ENCODE data around the gene ZBTB20.
A peak's percentile ranks its signal among the peaks of the same experiment; 100 is the strongest.

Gene ZBTB20

GRCh38 chr3:114866430-114866829 lies 280.7 kb downstream of the ZBTB20 start:
- DNase-seq, result no peak

GRCh38 chr3:114864970-114865369 lies 282.1 kb downstream of the ZBTB20 start:
- no peak for DNase-seq

GRCh38 chr3:114863848-114864247 lies 283.2 kb downstream of the ZBTB20 start:
- DNase-seq, result peak in 1 of 3 donors; percentile 5

- no peak for DNase-seq
Observed at GRCh38 chr3:114861666-114862065, 285.4 kb downstream of the ZBTB20 start.

- DNase-seq, result no peak
Observed at GRCh38 chr3:114860531-114860930, 286.6 kb downstream of the ZBTB20 start.

GRCh38 chr3:114858329-114858728 lies 288.8 kb downstream of the ZBTB20 start:
- no peak for DNase-seq

GRCh38 chr3:114857299-114857701 lies 289.8 kb downstream of the ZBTB20 start:
- no peak for DNase-seq

- DNase-seq, result no peak
Observed at GRCh38 chr3:114856835-114857234, 290.3 kb downstream of the ZBTB20 start.

- DNase-seq, result no peak
Observed at GRCh38 chr3:114855839-114856238, 291.2 kb downstream of the ZBTB20 start.

GRCh38 chr3:114852966-114853365 lies 294.1 kb downstream of the ZBTB20 start:
- no peak for DNase-seq

GRCh38 chr3:114850898-114851297 lies 296.2 kb downstream of the ZBTB20 start:
- DNase-seq, result no peak

GRCh38 chr3:114848643-114849350 lies 298.3 kb downstream of the ZBTB20 start:
- DNase-seq, result no peak

GRCh38 chr3:114848082-114848481 lies 299.0 kb downstream of the ZBTB20 start:
- no peak for DNase-seq

GRCh38 chr3:114847564-114847963 lies 299.5 kb downstream of the ZBTB20 start:
- DNase-seq, result no peak

GRCh38 chr3:114846779-114847178 lies 300.3 kb downstream of the ZBTB20 start:
- DNase-seq, result no peak

- DNase-seq, result no peak
Observed at GRCh38 chr3:114846252-114846651, 300.8 kb downstream of the ZBTB20 start.

- no peak for DNase-seq
Observed at GRCh38 chr3:114841515-114841914, 305.6 kb downstream of the ZBTB20 start.

GRCh38 chr3:114839476-114839875 lies 307.6 kb downstream of the ZBTB20 start:
- DNase-seq, result no peak

GRCh38 chr3:114838025-114838424 lies 309.1 kb downstream of the ZBTB20 start:
- DNase-seq, result no peak

GRCh38 chr3:114834175-114834940 lies 312.7 kb downstream of the ZBTB20 start:
- DNase-seq, result no peak

- DNase-seq, result no peak
Observed at GRCh38 chr3:114831861-114832260, 315.2 kb downstream of the ZBTB20 start.

GRCh38 chr3:114830652-114831051 lies 316.4 kb downstream of the ZBTB20 start:
- no peak for DNase-seq

GRCh38 chr3:114829783-114830182 lies 317.3 kb downstream of the ZBTB20 start:
- no peak for DNase-seq

GRCh38 chr3:114827495-114827894 lies 319.6 kb downstream of the ZBTB20 start:
- DNase-seq, result peak; percentile 67 to 71 (median 69)

Measured in suppressor macrophage treated with lipopolysaccharide for 1 hour (primary cell).